HFF-Myc (cell line): Measurements from ENCODE around the gene HEMGN.

ENCODE experiments used
- DNase-seq: peaks from one replicate; pipeline ENCODE4 v3.0.0-alpha.2; 2011; ENCODE audit warnings: low read depth; ENCODE audit errors: extremely low read depth
- H3K4me3 ChIP-seq: replicated peaks from 2 replicates; pipeline ENCODE4 v1.5.1; 2011; ENCODE audit warnings: low read depth, mild to moderate bottlenecking, control low read depth, low read length
- TF ChIP-seq, protein P1 (sequence below): IDR thresholded peaks from 2 replicates; pipeline ENCODE4 v1.5.1; 2012; ENCODE audit warnings: mild to moderate bottlenecking, low read depth, low read length, control low read depth; ENCODE audit errors: missing control alignments

HEMGN gene

GRCh38 chr9:97900738-97901565 is 37.0 kb downstream of the HEMGN start:
- no peak overlapping the region for H3K4me3 ChIP-seq
- TF ChIP-seq, protein P1, sequence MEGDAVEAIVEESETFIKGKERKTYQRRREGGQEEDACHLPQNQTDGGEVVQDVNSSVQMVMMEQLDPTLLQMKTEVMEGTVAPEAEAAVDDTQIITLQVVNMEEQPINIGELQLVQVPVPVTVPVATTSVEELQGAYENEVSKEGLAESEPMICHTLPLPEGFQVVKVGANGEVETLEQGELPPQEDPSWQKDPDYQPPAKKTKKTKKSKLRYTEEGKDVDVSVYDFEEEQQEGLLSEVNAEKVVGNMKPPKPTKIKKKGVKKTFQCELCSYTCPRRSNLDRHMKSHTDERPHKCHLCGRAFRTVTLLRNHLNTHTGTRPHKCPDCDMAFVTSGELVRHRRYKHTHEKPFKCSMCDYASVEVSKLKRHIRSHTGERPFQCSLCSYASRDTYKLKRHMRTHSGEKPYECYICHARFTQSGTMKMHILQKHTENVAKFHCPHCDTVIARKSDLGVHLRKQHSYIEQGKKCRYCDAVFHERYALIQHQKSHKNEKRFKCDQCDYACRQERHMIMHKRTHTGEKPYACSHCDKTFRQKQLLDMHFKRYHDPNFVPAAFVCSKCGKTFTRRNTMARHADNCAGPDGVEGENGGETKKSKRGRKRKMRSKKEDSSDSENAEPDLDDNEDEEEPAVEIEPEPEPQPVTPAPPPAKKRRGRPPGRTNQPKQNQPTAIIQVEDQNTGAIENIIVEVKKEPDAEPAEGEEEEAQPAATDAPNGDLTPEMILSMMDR: peak; percentile 75
- DNase-seq: no peak

- H3K4me3 ChIP-seq: no peak overlapping the region
- DNase-seq: no peak
- TF ChIP-seq, protein P1: no peak
Measured at GRCh38 chr9:97900103-97900737, 37.8 kb downstream of the HEMGN start.

- TF ChIP-seq, protein P1: peak; percentile 21
- DNase-seq: no peak
- no peak overlapping the region for H3K4me3 ChIP-seq
Measured at GRCh38 chr9:97895695-97896332, 42.2 kb downstream of the HEMGN start.

- TF ChIP-seq, protein P1: no peak
- no peak for DNase-seq
- no peak overlapping the region for H3K4me3 ChIP-seq
Measured at GRCh38 chr9:97895211-97895610, 42.8 kb downstream of the HEMGN start.

DNA sequence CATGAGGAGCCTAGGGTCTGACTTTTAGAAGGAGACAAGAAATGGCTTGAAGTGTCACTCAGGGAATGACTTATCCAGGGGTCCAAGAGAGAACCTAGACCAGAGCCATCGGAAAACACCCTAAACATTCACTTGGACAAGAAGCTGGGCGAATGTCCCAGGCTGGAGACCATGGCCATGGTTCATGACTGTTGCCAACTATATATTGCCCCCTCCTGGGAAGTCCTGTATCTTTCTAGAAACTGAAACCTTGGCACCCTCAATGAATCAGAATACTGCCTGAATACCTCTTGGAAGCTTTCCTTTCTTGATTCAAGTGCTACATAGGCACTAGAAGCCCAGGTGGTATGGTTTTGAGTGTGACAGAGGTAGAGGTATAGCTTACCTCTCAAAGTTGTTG is 45.6 kb downstream of the HEMGN start:
- TF ChIP-seq, protein P1: no peak
- no peak for DNase-seq
- H3K4me3 ChIP-seq: no peak overlapping the region

- no peak overlapping the region for H3K4me3 ChIP-seq
- DNase-seq: no peak
- TF ChIP-seq, protein P1: no peak
Measured at GRCh38 chr9:97891736-97892135, 46.2 kb downstream of the HEMGN start.
